Adipocyte (in vitro differentiated cells): Measurements from ENCODE around the gene RIF1.
A peak's percentile ranks its signal among the peaks of the same experiment; 100 is the strongest.

Source experiments
- DNase-seq: peaks from one replicate; pipeline ENCODE4 v3.0.0-alpha.2; 2015; ENCODE audit warnings: low read depth
- H3K27me3 ChIP-seq: replicated peaks from 2 replicates; pipeline ENCODE4 v1.7.0; 2013; ENCODE audit warnings: mild to moderate bottlenecking, low read length, moderate library complexity; ENCODE audit not compliant: control insufficient read depth, insufficient read depth
- H3K36me3 ChIP-seq: 2 replicates; pipeline ENCODE4 v1.7.0; 2013; ENCODE audit warnings: low read length, mild to moderate bottlenecking, moderate library complexity; ENCODE audit not compliant: control insufficient read depth, insufficient read depth, severe bottlenecking
- H3K4me1 ChIP-seq: 2 replicates; pipeline ENCODE4 v1.7.0; 2013; ENCODE audit warnings: mild to moderate bottlenecking, low read length, moderate library complexity; ENCODE audit not compliant: control insufficient read depth, insufficient read depth
- H3K4me3 ChIP-seq: 2 replicates; pipeline ENCODE4 v1.7.0; 2013; ENCODE audit warnings: mild to moderate bottlenecking, low read length, moderate library complexity
- H3K9ac ChIP-seq: 2 replicates; pipeline ENCODE4 v1.7.0; 2013; ENCODE audit warnings: mild to moderate bottlenecking, low read length, moderate library complexity
- H3K9me3 ChIP-seq: 2 replicates; pipeline ENCODE4 v1.7.0; 2013; ENCODE audit warnings: mild to moderate bottlenecking, low read length, moderate library complexity; ENCODE audit not compliant: control insufficient read depth

RIF1 gene

GRCh38 chr2:151409601-151410484, at the start of gene RIF1:
Gene RIF1 (plus strand): TSS chr2:151409902. CDS start chr2:151410424, 522 bp downstream.
- DNase-seq = peak; percentile 96
- Histone ChIP-seq H3K4me3 (peak within 1 kb of the TSS; percentile 98), H3K9me3 (no peaks in the 10 kb centered on the region), H3K27me3 (no peaks in the 10 kb centered on the region), H3K36me3 (peaks cover 10% of the 10 kb centered on the region), H3K9ac (peak within 1 kb of the TSS; percentile 90), H3K4me1 (peaks cover 5% of the 10 kb centered on the region)

GRCh38 chr2:151361674-151362370, 47.9 kb upstream of the RIF1 start:
- no peak overlapping the region for H3K4me3 ChIP-seq
- H3K9me3 ChIP-seq = no peaks in the 10 kb centered on the region
- H3K27me3 ChIP-seq = no peaks in the 10 kb centered on the region
- no peak for DNase-seq
- peaks cover 26% of the 10 kb centered on the region for H3K4me1 ChIP-seq
- no peak overlapping the region for H3K9ac ChIP-seq
- no peaks in the 10 kb centered on the region for H3K36me3 ChIP-seq

- Histone ChIP-seq H3K36me3 (no peaks in the 10 kb centered on the region), H3K27me3 (no peaks in the 10 kb centered on the region), H3K4me1 (peaks cover 11% of the 10 kb centered on the region), H3K9ac (no peak overlapping the region), H3K9me3 (no peaks in the 10 kb centered on the region), H3K4me3 (peak overlapping the region; percentile 57)
- peak; percentile 45 for DNase-seq
These were observed 46.0 kb upstream of the RIF1 start for GRCh38 chr2:151363709-151364108.

GRCh38 chr2:151367571-151367970, 42.1 kb upstream of the RIF1 start:
- H3K4me3 ChIP-seq = no peak overlapping the region
- H3K36me3 ChIP-seq = no peaks in the 10 kb centered on the region
- H3K4me1 ChIP-seq = peaks cover 3% of the 10 kb centered on the region
- H3K27me3 ChIP-seq = no peaks in the 10 kb centered on the region
- no peak overlapping the region for H3K9ac ChIP-seq
- H3K9me3 ChIP-seq = no peaks in the 10 kb centered on the region
- DNase-seq = peak; percentile 60

- Histone ChIP-seq H3K9me3 (no peaks in the 10 kb centered on the region), H3K9ac (no peak overlapping the region), H3K4me1 (peaks cover 9% of the 10 kb centered on the region), H3K27me3 (no peaks in the 10 kb centered on the region), H3K36me3 (no peaks in the 10 kb centered on the region), H3K4me3 (no peak overlapping the region)
- DNase-seq = peak; percentile 62
These were observed 35.3 kb upstream of the RIF1 start for GRCh38 chr2:151374436-151374835.

- Histone ChIP-seq H3K4me1 (peaks cover 9% of the 10 kb centered on the region), H3K27me3 (no peaks in the 10 kb centered on the region), H3K36me3 (no peaks in the 10 kb centered on the region), H3K4me3 (no peak overlapping the region), H3K9me3 (no peaks in the 10 kb centered on the region), H3K9ac (no peak overlapping the region)
- peak; percentile 44 for DNase-seq
These were observed 30.5 kb upstream of the RIF1 start for GRCh38 chr2:151379169-151379568.

- DNase-seq = no peak
- H3K9ac ChIP-seq = no peak overlapping the region
- H3K27me3 ChIP-seq = no peaks in the 10 kb centered on the region
- H3K36me3 ChIP-seq = no peaks in the 10 kb centered on the region
- H3K4me3 ChIP-seq = no peak overlapping the region
- H3K4me1 ChIP-seq = peaks cover 4% of the 10 kb centered on the region
- H3K9me3 ChIP-seq = no peaks in the 10 kb centered on the region
These were observed 29.0 kb upstream of the RIF1 start for GRCh38 chr2:151380580-151381235.

GRCh38 chr2:151381266-151381665, 28.4 kb upstream of the RIF1 start:
- H3K9me3 ChIP-seq = no peaks in the 10 kb centered on the region
- peak; percentile 65 for DNase-seq

GRCh38 chr2:151388011-151388410, 21.7 kb upstream of the RIF1 start:
- Histone ChIP-seq H3K4me3 (no peak overlapping the region), H3K27me3 (no peaks in the 10 kb centered on the region), H3K4me1 (peaks cover 10% of the 10 kb centered on the region), H3K9ac (no peak overlapping the region), H3K36me3 (no peaks in the 10 kb centered on the region), H3K9me3 (no peaks in the 10 kb centered on the region)
- no peak for DNase-seq

More at GRCh38 chr2:151381266-151381665, 28.4 kb upstream of the RIF1 start:
- Histone ChIP-seq H3K27me3 (no peaks in the 10 kb centered on the region), H3K4me1 (peaks cover 4% of the 10 kb centered on the region), H3K9ac (no peak overlapping the region), H3K36me3 (no peaks in the 10 kb centered on the region), H3K4me3 (no peak overlapping the region)

- H3K4me1 ChIP-seq = peaks cover 10% of the 10 kb centered on the region
- H3K36me3 ChIP-seq = no peaks in the 10 kb centered on the region
- no peak overlapping the region for H3K4me3 ChIP-seq
- H3K9ac ChIP-seq = no peak overlapping the region
- H3K9me3 ChIP-seq = no peaks in the 10 kb centered on the region
- DNase-seq = peak; percentile 40
- no peaks in the 10 kb centered on the region for H3K27me3 ChIP-seq
These were observed 18.3 kb upstream of the RIF1 start for GRCh38 chr2:151391436-151391835.

GRCh38 chr2:151394509-151394908, 15.2 kb upstream of the RIF1 start:
- H3K27me3 ChIP-seq = no peaks in the 10 kb centered on the region
- DNase-seq = no peak
- no peak overlapping the region for H3K4me3 ChIP-seq
- H3K9ac ChIP-seq = no peak overlapping the region
- H3K9me3 ChIP-seq = no peaks in the 10 kb centered on the region
- H3K36me3 ChIP-seq = no peaks in the 10 kb centered on the region
- peaks cover 10% of the 10 kb centered on the region for H3K4me1 ChIP-seq
